Measurements from ENCODE around the gene PPP4R1.

PPP4R1 gene

GRCh38 chr18:9649164-9649540, 34.8 kb upstream of the PPP4R1 start:
- Histone ChIP-seq H3K27me3 (ENCODE audit: insufficient read depth, poor library complexity, severe bottlenecking) (no peaks in the 10 kb centered on the region), H3K27ac (replicated peaks) (no peak overlapping the region), H3K4me3 (replicated peaks; ENCODE audit: insufficient read depth, low read length) (no peak overlapping the region)
- no peak for DNase-seq (ENCODE audit: low read depth in 1 of 2, low spot score in 1 of 2)
- TF ChIP-seq POLR2AphosphoS5 (IDR thresholded peaks at IDR 0.05; ENCODE audit: low read depth) (no peak), SPI1 (IDR thresholded peaks at IDR 0.05; ENCODE audit: borderline replicate concordance, low read depth) (no peak), GABPA (IDR thresholded peaks at IDR 0.05; ENCODE audit: low read depth) (no peak), CTCF (IDR thresholded peaks at IDR 0.05; ENCODE audit: insufficient read depth, low read length) (no peak), REST (IDR thresholded peaks at IDR 0.05; ENCODE audit: insufficient replicate concordance, low read depth) (no peak)

GRCh38 chr18:9648431-9649163, 34.2 kb upstream of the PPP4R1 start:
- H3K27me3 ChIP-seq (ENCODE audit: insufficient read depth, poor library complexity, severe bottlenecking), result no peaks in the 10 kb centered on the region
- no peak for TF ChIP-seq SPI1 (IDR thresholded peaks at IDR 0.05; ENCODE audit: borderline replicate concordance, low read depth)
- TF ChIP-seq CTCF (IDR thresholded peaks at IDR 0.05; ENCODE audit: insufficient read depth, low read length), result no peak
- TF ChIP-seq POLR2AphosphoS5 (IDR thresholded peaks at IDR 0.05; ENCODE audit: low read depth), result no peak
- TF ChIP-seq GABPA (IDR thresholded peaks at IDR 0.05; ENCODE audit: low read depth), result no peak
- TF ChIP-seq REST (IDR thresholded peaks at IDR 0.05; ENCODE audit: insufficient replicate concordance, low read depth), result no peak
- no peak for DNase-seq (ENCODE audit: low read depth in 1 of 2, low spot score in 1 of 2)
- H3K27ac ChIP-seq (replicated peaks), result no peak overlapping the region
- H3K4me3 ChIP-seq (replicated peaks; ENCODE audit: insufficient read depth, low read length), result no peak overlapping the region

- Histone ChIP-seq H3K4me3 (replicated peaks; ENCODE audit: insufficient read depth, low read length) (no peak overlapping the region), H3K27me3 (ENCODE audit: insufficient read depth, poor library complexity, severe bottlenecking) (no peaks in the 10 kb centered on the region), H3K27ac (replicated peaks) (no peak overlapping the region)
- TF ChIP-seq POLR2AphosphoS5 (IDR thresholded peaks at IDR 0.05; ENCODE audit: low read depth), result no peak
- no peak for TF ChIP-seq SPI1 (IDR thresholded peaks at IDR 0.05; ENCODE audit: borderline replicate concordance, low read depth)
- TF ChIP-seq REST (IDR thresholded peaks at IDR 0.05; ENCODE audit: insufficient replicate concordance, low read depth), result no peak
- TF ChIP-seq GABPA (IDR thresholded peaks at IDR 0.05; ENCODE audit: low read depth), result no peak
- TF ChIP-seq CTCF (IDR thresholded peaks at IDR 0.05; ENCODE audit: insufficient read depth, low read length), result no peak
- DNase-seq (ENCODE audit: low read depth in 1 of 2, low spot score in 1 of 2), result peak in 1 of 2 experiments; percentile 35
Observed at GRCh38 chr18:9647496-9648323, 33.4 kb upstream of the PPP4R1 start.

Measured in HL-60 (cell line).